T47D (cell line): ENCODE measurements around the gene CCAR1.
"Not testable (repeated sequence)": the region's sequence is repeated elsewhere in the genome, so short reads cannot be mapped to it uniquely, and the experiment has no call there.

Experiments used
- DNase-seq, 2 experiments: peaks; one replicate each; pipeline versions ENCODE4 v3.0.0 to v3.0.0-alpha.2; 2011 to 2012; ENCODE audit warnings: low read depth in 1 of 2, low spot score in 1 of 2
- JUND ChIP-seq: IDR thresholded peaks from 2 replicates; pipeline ENCODE4 v1.6.1; 2012; ENCODE audit warnings: low read depth
- in situ Hi-C: cut with HindIII; loops from 2 replicates; pipeline ENCODE4 v1.10.0; 2016; ENCODE audit warnings: low sequenced_read_pairs, low pct_unique_long_range_greater_than_20kb

Gene CCAR1, protein sequence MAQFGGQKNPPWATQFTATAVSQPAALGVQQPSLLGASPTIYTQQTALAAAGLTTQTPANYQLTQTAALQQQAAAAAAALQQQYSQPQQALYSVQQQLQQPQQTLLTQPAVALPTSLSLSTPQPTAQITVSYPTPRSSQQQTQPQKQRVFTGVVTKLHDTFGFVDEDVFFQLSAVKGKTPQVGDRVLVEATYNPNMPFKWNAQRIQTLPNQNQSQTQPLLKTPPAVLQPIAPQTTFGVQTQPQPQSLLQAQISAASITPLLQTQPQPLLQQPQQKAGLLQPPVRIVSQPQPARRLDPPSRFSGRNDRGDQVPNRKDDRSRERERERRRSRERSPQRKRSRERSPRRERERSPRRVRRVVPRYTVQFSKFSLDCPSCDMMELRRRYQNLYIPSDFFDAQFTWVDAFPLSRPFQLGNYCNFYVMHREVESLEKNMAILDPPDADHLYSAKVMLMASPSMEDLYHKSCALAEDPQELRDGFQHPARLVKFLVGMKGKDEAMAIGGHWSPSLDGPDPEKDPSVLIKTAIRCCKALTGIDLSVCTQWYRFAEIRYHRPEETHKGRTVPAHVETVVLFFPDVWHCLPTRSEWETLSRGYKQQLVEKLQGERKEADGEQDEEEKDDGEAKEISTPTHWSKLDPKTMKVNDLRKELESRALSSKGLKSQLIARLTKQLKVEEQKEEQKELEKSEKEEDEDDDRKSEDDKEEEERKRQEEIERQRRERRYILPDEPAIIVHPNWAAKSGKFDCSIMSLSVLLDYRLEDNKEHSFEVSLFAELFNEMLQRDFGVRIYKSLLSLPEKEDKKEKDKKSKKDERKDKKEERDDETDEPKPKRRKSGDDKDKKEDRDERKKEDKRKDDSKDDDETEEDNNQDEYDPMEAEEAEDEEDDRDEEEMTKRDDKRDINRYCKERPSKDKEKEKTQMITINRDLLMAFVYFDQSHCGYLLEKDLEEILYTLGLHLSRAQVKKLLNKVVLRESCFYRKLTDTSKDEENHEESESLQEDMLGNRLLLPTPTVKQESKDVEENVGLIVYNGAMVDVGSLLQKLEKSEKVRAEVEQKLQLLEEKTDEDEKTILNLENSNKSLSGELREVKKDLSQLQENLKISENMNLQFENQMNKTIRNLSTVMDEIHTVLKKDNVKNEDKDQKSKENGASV

DNA sequence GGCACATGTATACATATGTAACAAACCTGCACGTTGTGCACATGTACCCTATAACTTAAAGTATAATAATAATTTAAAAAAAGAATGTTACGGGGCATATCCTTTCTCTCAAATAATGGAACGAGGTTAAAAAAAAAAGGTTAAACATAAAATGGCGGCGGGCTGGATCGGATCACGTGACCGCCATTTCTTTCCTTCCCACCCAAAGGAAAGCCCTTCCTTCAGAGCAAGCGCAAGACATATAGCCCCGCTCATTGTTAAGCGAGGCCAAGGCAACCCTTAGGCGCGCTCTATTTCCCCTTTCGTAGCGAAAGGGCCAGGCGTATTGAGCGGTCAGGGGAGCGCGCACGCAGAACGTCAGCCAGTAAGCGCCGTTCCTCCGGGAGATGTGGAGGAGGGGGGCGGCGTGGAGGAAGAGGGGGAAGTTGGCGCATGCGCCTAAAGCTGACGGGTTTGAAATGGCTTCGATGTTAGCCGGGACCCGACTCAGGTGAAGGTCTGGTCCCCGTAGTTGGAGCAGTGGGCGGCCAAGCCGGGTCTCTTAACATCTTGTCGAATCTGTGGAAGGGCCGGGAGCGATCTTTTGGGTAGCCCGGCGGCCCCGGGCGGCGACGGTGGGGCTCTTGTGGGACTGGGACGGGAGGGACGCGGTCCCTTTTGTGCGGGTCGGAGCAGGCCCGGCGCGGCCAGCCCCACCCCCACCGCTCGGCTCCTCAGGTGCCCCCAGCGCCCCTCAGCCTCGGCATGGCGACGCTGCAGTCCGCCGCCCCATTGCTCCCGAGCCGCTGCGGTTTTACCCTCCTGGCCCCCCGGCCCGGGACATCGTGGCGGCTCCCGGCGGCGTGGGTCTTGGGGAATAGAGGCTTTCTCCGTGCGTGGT lies at the start of gene CCAR1:
CCAR1 (plus strand) TSS at position 447 of the 880 bp plus-strand sequence. CDS start 1,266 bp downstream, outside the sequence.
- in situ Hi-C loops = no loop called here
- no peak for TF ChIP-seq JUND
- peak; percentile 97 to 99 for DNase-seq

GRCh38 chr10:68684413-68684812 lies 36.6 kb upstream of the CCAR1 start:
- no peak for TF ChIP-seq JUND
- DNase-seq = no peak
- in situ Hi-C loops = no loop called here

DNA sequence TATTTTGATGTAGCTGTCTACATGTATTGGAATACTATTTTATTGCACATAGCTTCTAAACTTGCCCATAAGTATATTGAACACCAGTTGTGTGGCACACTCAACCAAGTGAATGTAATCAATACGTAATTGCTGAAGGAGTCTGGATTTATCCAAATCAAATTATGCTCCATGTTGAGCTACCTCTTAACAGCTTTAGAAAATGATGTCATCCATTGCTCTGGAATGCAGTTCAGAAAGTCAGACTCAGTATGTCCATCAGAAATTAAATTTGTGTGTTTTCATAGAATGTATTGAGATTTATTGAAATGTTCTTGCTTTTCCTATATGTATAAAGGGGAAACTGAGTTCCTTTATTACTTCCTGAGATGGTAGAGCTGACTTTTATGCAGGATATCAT lies 25.0 kb upstream of the CCAR1 start:
- in situ Hi-C loops = no loop called here
- no peak for TF ChIP-seq JUND
- no peak for DNase-seq

DNA sequence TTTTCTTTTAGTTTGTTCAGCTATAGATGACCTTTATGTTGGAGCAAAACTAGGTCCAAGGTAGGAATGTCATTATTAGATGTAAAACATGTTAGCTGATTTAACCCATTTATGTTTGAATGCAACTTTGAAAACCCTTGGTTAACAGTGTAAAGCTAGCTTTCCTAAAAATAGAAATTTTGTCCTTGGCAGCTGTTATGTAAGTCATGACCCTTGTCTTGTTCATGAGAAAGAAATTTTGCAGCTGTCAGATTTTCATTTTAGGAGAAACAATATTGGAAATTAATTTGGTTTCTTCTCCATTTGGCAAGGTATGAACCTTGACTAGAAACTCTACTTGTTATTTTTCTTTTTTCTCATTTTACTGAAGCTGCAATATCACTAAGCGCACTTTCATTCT lies 23.9 kb upstream of the CCAR1 start:
- no peak for DNase-seq
- no peak for TF ChIP-seq JUND
- in situ Hi-C loops = no loop called here

GRCh38 chr10:68700197-68700596 lies 20.8 kb upstream of the CCAR1 start:
- in situ Hi-C loops = no loop called here
- no peak for DNase-seq
- no peak for TF ChIP-seq JUND

GRCh38 chr10:68705548-68705947 lies 15.5 kb upstream of the CCAR1 start:
- no peak for DNase-seq
- in situ Hi-C loops = no loop called here
- TF ChIP-seq JUND = no peak

GRCh38 chr10:68708987-68709386 lies 12.1 kb upstream of the CCAR1 start:
- in situ Hi-C loops, DNase-seq: not testable (repeated sequence)

DNA sequence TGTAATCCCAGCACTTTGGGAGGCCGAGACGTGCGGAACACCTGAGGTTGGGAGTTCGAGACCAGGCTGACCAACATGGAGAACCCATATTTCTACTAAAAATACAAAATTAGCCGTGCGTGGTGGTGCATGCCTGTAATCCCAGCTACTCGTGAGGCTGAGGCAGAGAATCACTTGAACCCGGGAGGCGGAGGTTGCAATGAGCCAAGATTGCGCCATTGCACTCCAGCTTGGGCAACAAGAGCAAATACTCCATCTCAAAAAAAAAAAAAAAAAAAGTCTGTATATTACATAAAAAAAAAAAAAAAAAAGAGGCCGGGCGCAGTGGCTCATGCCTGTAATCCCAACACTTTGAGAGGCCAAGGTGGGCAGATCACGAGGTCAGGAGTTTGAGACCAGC lies 8.0 kb upstream of the CCAR1 start:
- in situ Hi-C loops, DNase-seq: not testable (repeated sequence)

GRCh38 chr10:68717435-68717834 lies 3.6 kb upstream of the CCAR1 start:
- no peak for DNase-seq
- in situ Hi-C loops = no loop called here
- no peak for TF ChIP-seq JUND

- in situ Hi-C loops = no loop called here
- DNase-seq = peak in 1 of 2 experiments; percentile 16
- no peak for TF ChIP-seq JUND
These were observed 765 bp downstream of the CCAR1 start for GRCh38 chr10:68721673-68722335.

DNA sequence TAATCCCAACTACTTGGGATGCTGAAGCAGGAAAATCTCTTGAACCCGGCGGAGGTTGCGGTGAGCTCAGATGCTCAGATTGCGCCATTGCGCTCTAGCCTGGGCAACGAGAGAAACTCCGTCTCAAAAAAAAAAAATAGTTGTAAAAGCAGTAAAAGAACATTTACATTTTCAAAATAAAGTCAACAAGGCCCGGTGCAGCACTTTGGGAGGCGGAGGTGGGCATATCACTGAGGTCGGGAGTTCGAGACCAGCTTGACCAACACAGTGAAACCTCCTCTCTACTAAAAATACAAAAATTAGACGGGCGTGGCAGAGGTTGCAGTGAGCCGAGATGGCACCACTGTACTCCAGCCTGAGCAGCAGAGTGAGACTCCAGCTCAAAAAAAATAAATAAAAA lies 4.0 kb downstream of the CCAR1 start:
- no peak for TF ChIP-seq JUND
- DNase-seq = no peak
- in situ Hi-C loops = no loop called here
